ENCODE measurements around the gene OTULIN.

The OTULIN gene

GRCh38 chr5:14700478-14701436 lies 36.2 kb downstream of the OTULIN start:
- Histone ChIP-seq H3K27ac (ENCODE audit: extremely low read depth, low read depth, low read length) (no peak overlapping the region), H3K9me3 (ENCODE audit: control insufficient read depth, insufficient read depth, low read depth, low read length) (no peaks in the 10 kb centered on the region), H3K4me3 (ENCODE audit: low read depth, low read length) (no peak overlapping the region), H3K4me1 (ENCODE audit: control insufficient read depth, insufficient read depth, low read length) (no peaks in the 10 kb centered on the region), H3K36me3 (ENCODE audit: control insufficient read depth in 2 of 2, insufficient read depth in 1 of 2, low read length in 2 of 2) (peaks cover 14 to 54% of the 10 kb centered on the region in 2 experiments)
- CTCF ChIA-PET = interaction anchor here (0.7 kb wide), 1 partner anchor 36 kb away, joined by 3 read pairs; no protein-coding TSS in a partner anchor
- POLR2A ChIA-PET = no interaction called here
- no peak for TF ChIP-seq ZNF704 (tag by site-specific recombination; IDR thresholded peaks at IDR 0.05)
- no peak for TF ChIP-seq ZNF639 (tag by site-specific recombination; IDR thresholded peaks at IDR 0.05)
- no peak for TF ChIP-seq ZNF16 (tag by site-specific recombination; IDR thresholded peaks at IDR 0.05; ENCODE audit: low read depth)
- TF ChIP-seq ZNF645 (tag by site-specific recombination; IDR thresholded peaks at IDR 0.05) = no peak
- TF ChIP-seq KLF8 (tag by site-specific recombination; IDR thresholded peaks at IDR 0.05) = no peak
- no peak for TF ChIP-seq ATF2 (tag by site-specific recombination; IDR thresholded peaks at IDR 0.05; ENCODE audit: low read depth)
- no peak for TF ChIP-seq TCF7L2 (IDR thresholded peaks at IDR 0.05; ENCODE audit: borderline replicate concordance, low read depth, low read length)
- TF ChIP-seq ZNF248 (tag by site-specific recombination; IDR thresholded peaks at IDR 0.05) = no peak
- no peak for TF ChIP-seq ZSCAN18 (tag by site-specific recombination; IDR thresholded peaks at IDR 0.05)
- TF ChIP-seq ZNF280D (tag by site-specific recombination; IDR thresholded peaks at IDR 0.05) = no peak
- no peak for TF ChIP-seq INSM2 (tag by site-specific recombination; IDR thresholded peaks at IDR 0.05)
- TF ChIP-seq BCL11A (tag by site-specific recombination; IDR thresholded peaks at IDR 0.05; ENCODE audit: low read depth) = no peak
- TF ChIP-seq ZBTB48 (tag by site-specific recombination; IDR thresholded peaks at IDR 0.05) = no peak
- no peak for TF ChIP-seq PRDM10 (tag by site-specific recombination; IDR thresholded peaks at IDR 0.05)
- TF ChIP-seq ZNF362 (tag by site-specific recombination; IDR thresholded peaks at IDR 0.05) = no peak
- TF ChIP-seq SETDB1 (IDR thresholded peaks at IDR 0.05; ENCODE audit: insufficient read length, low read length) = no peak
- TF ChIP-seq SP2 (tag by site-specific recombination; IDR thresholded peaks at IDR 0.05) = no peak
